Upper lobe of right lung (tissue), 1 donor: Measurements from ENCODE around the gene KCNH8. TPM values are rescaled to one million over a fixed set of nuclear protein-coding genes. Genes with fewer than 3 reads are reported as not detected.

Source experiments
- ATAC-seq: fragments of 200-7000 bp; cut with Tn5 transposase; one replicate; pipeline ENCODE4 v1.9.1; 2020; ENCODE audit warnings: mild to moderate bottlenecking, moderate library complexity
- DNase-seq: peaks from one replicate; pipeline ENCODE4 v3.0.0-alpha.2; 2020
- H3K27ac ChIP-seq: fragments of 200-600 bp; one replicate; pipeline ENCODE4 v1.8.0; 2022
- H3K27me3 ChIP-seq: fragments of 200-600 bp; one replicate; pipeline ENCODE4 v1.8.0; 2022; ENCODE audit warnings: mild to moderate bottlenecking
- H3K36me3 ChIP-seq: fragments of 200-600 bp; one replicate; pipeline ENCODE4 v1.8.0; 2022
- H3K4me1 ChIP-seq: fragments of 200-600 bp; one replicate; pipeline ENCODE4 v1.8.0; 2022
- H3K4me3 ChIP-seq: fragments of 200-600 bp; one replicate; pipeline ENCODE4 v1.8.0; 2022; ENCODE audit warnings: mild to moderate bottlenecking
- H3K9me3 ChIP-seq: fragments of 200-600 bp; one replicate; pipeline ENCODE4 v1.8.0; 2022
- intact Hi-C: fragments of 100-400 bp; cut with DNase I; formaldehyde crosslinking; loops from one replicate; pipeline ENCODE4 v1.11.0; 2022
- total RNA-seq: library from RNA; stranded (reverse); fragmentation: NEBNext Ultra II Directional; extraction: Animal tissue kit (Norgen Biotek cat#: 25700); gene quantifications from one replicate; pipeline ENCODE4 v1.2.1, GENCODE V29; 2021
- TF ChIP-seq, protein P1 (sequence below): fragments of 200-600 bp; IDR thresholded peaks from one replicate; pipeline ENCODE4 v1.8.0; 2022; ENCODE audit warnings: antibody characterized with exemption
- donor health status: DM: no; HTN: yes; CAD: no; lungs with severe emphysema.

Gene KCNH8
- total RNA-seq, 1 donor from 2014 or later = 0.41 TPM

DNA sequence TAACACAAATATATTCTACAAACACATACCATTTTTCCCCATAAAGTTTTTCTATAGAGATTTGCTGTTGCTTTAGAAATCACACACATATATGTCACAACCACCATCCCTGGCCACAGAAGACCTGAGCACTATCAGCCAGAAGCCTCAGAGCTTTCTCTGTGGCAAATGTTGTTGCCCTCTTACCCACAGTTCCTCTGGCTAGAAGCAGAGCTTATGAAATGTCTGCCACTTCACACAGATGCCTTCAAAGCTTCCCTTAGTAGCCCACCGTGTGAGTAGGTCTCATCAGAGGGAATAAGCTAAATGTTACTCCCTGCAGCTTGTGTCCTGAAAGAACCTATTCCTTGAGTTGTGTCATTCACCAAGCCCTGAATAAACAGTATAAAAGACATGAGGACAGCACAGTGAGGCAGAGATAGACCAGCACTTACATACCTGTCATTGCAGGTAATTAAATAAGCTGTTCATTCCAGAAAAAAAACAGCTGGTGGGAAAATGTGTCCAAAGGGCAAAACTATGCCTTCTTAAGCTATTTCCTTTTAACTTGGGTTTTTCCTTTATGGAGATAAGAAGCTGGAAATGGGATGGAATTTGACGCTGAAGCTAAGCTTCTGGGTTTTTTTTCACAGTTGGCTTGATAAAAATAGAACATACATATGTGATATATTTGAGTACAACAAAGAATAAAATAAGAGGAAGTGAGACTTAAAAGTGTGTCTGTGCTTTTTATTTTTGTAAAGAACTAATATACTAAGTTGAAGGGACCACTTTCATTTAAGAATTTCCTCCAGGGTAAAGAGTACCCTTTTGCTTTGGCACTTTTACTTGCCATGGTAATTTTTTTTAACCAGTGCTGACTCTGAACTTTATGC lies 391.4 kb downstream of the KCNH8 start:
- Histone ChIP-seq H3K4me1 (no peaks in the 10 kb centered on the region), H3K9me3 (no peaks in the 10 kb centered on the region), H3K27me3 (no peaks in the 10 kb centered on the region), H3K27ac (no peak overlapping the region), H3K4me3 (no peak overlapping the region), H3K36me3 (no peaks in the 10 kb centered on the region)
- ATAC-seq (no peak), DNase-seq (no peak)
- TF ChIP-seq, protein P1, sequence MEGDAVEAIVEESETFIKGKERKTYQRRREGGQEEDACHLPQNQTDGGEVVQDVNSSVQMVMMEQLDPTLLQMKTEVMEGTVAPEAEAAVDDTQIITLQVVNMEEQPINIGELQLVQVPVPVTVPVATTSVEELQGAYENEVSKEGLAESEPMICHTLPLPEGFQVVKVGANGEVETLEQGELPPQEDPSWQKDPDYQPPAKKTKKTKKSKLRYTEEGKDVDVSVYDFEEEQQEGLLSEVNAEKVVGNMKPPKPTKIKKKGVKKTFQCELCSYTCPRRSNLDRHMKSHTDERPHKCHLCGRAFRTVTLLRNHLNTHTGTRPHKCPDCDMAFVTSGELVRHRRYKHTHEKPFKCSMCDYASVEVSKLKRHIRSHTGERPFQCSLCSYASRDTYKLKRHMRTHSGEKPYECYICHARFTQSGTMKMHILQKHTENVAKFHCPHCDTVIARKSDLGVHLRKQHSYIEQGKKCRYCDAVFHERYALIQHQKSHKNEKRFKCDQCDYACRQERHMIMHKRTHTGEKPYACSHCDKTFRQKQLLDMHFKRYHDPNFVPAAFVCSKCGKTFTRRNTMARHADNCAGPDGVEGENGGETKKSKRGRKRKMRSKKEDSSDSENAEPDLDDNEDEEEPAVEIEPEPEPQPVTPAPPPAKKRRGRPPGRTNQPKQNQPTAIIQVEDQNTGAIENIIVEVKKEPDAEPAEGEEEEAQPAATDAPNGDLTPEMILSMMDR = no peak
- intact Hi-C loops = no loop called here

DNA sequence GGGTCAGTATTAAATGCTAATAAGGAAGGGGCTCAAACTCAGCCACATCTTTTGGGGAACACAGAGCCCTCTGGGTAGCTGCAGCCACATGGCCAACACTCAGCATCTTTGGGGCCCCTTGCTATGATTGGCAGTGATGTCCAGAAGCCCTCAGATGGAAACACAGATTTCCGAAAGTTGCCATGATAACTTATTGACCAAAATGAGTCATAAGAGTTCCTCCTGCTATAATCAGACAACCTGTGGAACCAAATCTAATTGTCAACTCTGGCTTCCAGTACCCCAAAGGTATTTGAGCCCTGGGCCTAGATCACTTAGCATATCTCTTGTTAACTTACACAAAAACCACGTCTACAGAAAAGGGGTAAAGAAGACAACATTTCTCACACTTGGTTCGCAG lies 392.2 kb downstream of the KCNH8 start:
- Histone ChIP-seq H3K36me3 (no peaks in the 10 kb centered on the region), H3K4me3 (no peak overlapping the region), H3K27me3 (no peaks in the 10 kb centered on the region), H3K4me1 (no peaks in the 10 kb centered on the region), H3K27ac (no peak overlapping the region), H3K9me3 (no peaks in the 10 kb centered on the region)
- no peak for DNase-seq
- TF ChIP-seq, protein P1 = no peak
- intact Hi-C loops = no loop called here
- ATAC-seq = no peak

DNA sequence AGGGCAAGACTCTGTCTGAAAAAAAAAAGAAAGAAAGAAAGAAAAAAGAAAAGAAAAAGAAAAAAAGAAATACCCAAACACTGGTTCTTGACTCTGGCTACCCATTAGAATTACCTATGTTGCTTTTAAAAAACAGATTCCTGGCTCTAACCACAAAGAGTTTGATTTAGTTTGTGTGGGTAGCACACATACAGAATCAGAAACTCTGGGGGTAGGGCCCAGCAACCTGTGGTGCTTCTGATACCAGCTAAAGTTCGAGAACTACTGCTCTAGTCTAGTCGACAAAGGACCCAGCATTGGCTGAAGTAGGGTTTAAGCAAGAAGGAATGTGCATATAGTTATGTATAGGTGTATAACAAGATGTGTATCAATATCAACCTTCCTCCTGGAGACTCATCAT lies 393.0 kb downstream of the KCNH8 start:
- H3K36me3 ChIP-seq = no peaks in the 10 kb centered on the region
- ATAC-seq (no peak), DNase-seq (no peak)
- no peaks in the 10 kb centered on the region for H3K9me3 ChIP-seq
- intact Hi-C loops = no loop called here
- H3K27me3 ChIP-seq = no peaks in the 10 kb centered on the region
- no peaks in the 10 kb centered on the region for H3K4me1 ChIP-seq
- TF ChIP-seq, protein P1 = no peak
- no peak overlapping the region for H3K27ac ChIP-seq
- no peak overlapping the region for H3K4me3 ChIP-seq

DNA sequence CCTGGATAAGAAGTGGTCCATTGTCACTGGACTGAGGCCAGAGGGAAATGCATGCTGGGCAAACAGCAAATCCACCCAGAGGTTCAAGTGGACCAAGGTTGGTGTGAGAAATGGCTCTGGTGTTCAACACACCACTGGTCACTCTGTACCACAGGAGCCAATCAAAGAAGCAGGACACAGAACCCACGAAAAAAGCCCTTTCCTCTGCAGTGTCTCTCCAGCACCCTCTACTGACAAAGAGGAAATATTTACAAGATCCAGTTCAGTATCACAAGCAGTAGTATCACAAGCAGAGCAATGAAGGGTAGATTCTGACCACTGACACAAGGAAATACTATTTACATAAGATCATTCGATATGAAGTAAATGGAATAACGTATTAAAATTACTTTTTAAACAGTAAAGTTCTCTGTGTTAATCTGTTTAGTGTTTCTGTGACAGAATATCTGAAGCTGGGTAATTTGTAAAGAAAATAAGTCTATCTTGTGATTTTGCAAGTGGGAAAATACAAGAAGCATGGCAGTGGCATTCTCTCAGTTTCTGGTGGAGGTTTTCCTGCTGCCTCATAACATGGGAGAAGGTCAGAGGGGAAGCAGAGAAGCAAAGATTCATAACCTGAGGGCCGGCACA lies 395.0 kb downstream of the KCNH8 start:
- Histone ChIP-seq H3K27ac (no peak overlapping the region), H3K4me3 (no peak overlapping the region), H3K9me3 (no peaks in the 10 kb centered on the region), H3K27me3 (no peaks in the 10 kb centered on the region), H3K36me3 (no peaks in the 10 kb centered on the region), H3K4me1 (no peaks in the 10 kb centered on the region)
- intact Hi-C loops = no loop called here
- DNase-seq = no peak
- TF ChIP-seq, protein P1 = peak; percentile 46
- ATAC-seq = peak; percentile 78

DNA sequence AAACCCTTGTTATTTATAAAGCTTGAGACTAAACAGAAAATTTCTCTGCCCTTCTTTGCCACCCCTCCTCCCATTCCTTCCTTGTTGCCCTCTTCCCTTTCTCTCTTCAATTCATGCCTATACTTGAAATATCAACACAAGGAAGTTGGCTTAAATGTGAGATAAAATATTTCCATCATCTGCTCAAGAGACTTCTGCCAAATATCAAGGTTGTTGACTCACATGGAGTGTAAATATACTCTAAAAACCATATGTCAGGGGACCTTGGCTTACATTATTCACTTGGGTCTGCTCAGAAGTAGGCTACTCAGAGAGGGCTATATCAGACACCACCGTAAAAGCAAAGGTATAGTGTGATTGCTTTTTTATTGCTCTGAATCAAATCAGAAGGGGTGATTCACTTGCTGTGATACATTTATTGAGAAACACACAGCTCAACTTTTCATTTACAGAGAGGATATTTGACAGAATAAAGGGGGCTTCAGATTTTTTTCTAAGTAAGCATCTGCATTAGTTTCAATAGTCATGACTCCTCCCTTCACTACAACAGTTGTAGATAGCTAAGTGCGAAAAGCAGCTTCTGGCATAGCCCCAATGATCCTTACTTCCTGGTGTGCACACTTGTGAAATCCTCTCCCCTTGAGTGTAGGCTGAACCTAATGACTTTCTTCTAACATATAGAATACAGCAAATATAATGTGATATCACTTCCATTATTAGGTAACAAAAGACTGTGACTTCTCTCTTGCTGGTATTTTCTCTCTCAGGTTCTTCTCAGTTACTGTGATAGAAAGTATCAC lies 399.6 kb downstream of the KCNH8 start:
- no peak for DNase-seq
- H3K27ac ChIP-seq = no peak overlapping the region
- TF ChIP-seq, protein P1 = no peak
- no peak overlapping the region for H3K4me3 ChIP-seq
- no peaks in the 10 kb centered on the region for H3K27me3 ChIP-seq
- no peaks in the 10 kb centered on the region for H3K36me3 ChIP-seq
- H3K9me3 ChIP-seq = no peaks in the 10 kb centered on the region
- no peak for ATAC-seq
- intact Hi-C loops = no loop called here
- H3K4me1 ChIP-seq = no peaks in the 10 kb centered on the region
